KMS-11 (cell line): ENCODE results near the gene RGS9BP.

Experiments used
- H2AFZ ChIP-seq: fragments of 200-600 bp; sonication (generic); 2 replicates; pipeline ENCODE4 v1.6.1; 2016; ENCODE audit warnings: antibody characterized with exemption, mixed run types, low read depth
- H3K27ac ChIP-seq: fragments of 200-600 bp; sonication (generic); 2 replicates; pipeline ENCODE4 v1.6.1; 2016; ENCODE audit warnings: mild to moderate bottlenecking, mixed run types
- H3K27me3 ChIP-seq: fragments of 200-600 bp; sonication (generic); 2 replicates; pipeline ENCODE4 v1.6.1; 2017; ENCODE audit warnings: mild to moderate bottlenecking, low read depth, mixed run types, moderate library complexity; ENCODE audit not compliant: insufficient read depth
- H3K36me3 ChIP-seq: fragments of 200-600 bp; sonication (generic); 2 replicates; pipeline ENCODE4 v1.6.1; 2017; ENCODE audit warnings: mild to moderate bottlenecking, mixed run types; ENCODE audit not compliant: insufficient read depth
- H3K4me1 ChIP-seq: fragments of 200-600 bp; sonication (generic); 2 replicates; pipeline ENCODE4 v1.6.1; 2016; ENCODE audit warnings: mild to moderate bottlenecking, low read depth, mixed run types; ENCODE audit not compliant: poor library complexity, severe bottlenecking
- H3K4me2 ChIP-seq: fragments of 200-600 bp; sonication (generic); 2 replicates; pipeline ENCODE4 v1.7.0; 2016; ENCODE audit warnings: mild to moderate bottlenecking, mixed run types
- H3K4me3 ChIP-seq: fragments of 200-600 bp; sonication (generic); IDR thresholded peaks from 2 replicates; pipeline ENCODE4 v1.6.1; 2017; ENCODE audit warnings: low read depth, low read length, mixed read lengths; ENCODE audit not compliant: insufficient read depth
- H3K79me2 ChIP-seq: fragments of 200-600 bp; sonication (generic); 2 replicates; pipeline ENCODE4 v1.6.1; 2016; ENCODE audit warnings: low read depth, mixed run types; ENCODE audit not compliant: insufficient read depth
- H3K9ac ChIP-seq: fragments of 200-600 bp; sonication (generic); 2 replicates; pipeline ENCODE4 v1.6.1; 2016; ENCODE audit warnings: mild to moderate bottlenecking, mixed run types
- H4K20me1 ChIP-seq: fragments of 200-600 bp; sonication (generic); 2 replicates; pipeline ENCODE4 v1.6.1; 2016; ENCODE audit warnings: mild to moderate bottlenecking, mixed run types; ENCODE audit not compliant: insufficient read depth
- CTCF ChIP-seq: fragments of 200-600 bp; sonication (generic); conservative IDR thresholded peaks from 2 replicates; pipeline ENCODE4 v1.6.1; 2017; ENCODE audit warnings: low read depth, mild to moderate bottlenecking, antibody characterized with exemption, low read length, moderate library complexity, mixed read lengths

The RGS9BP gene

GRCh38 chr19:32673573-32673972 lies 2.1 kb upstream of the RGS9BP start:
- Histone ChIP-seq H3K9ac (peak overlapping the region; percentile 89), H2AFZ (no peak overlapping the region), H3K36me3 (peaks cover 13% of the 10 kb centered on the region; the same call in 1 of the 2 replicates), H3K79me2 (peaks cover 65% of the 10 kb centered on the region), H3K4me3 (no peak overlapping the region), H4K20me1 (no peaks in the 10 kb centered on the region), H3K4me2 (peak overlapping the region; percentile 62), H3K27me3 (no peaks in the 10 kb centered on the region), H3K4me1 (peaks cover 39% of the 10 kb centered on the region), H3K27ac (peak overlapping the region; percentile 84)
- TF ChIP-seq CTCF: no peak

GRCh38 chr19:32674153-32674930 lies 1.3 kb upstream of the RGS9BP start:
- Histone ChIP-seq H4K20me1 (no peaks in the 10 kb centered on the region), H3K36me3 (peaks cover 13% of the 10 kb centered on the region; the same call in 1 of the 2 replicates), H2AFZ (peak overlapping the region; percentile 81), H3K4me1 (peaks cover 32% of the 10 kb centered on the region), H3K27ac (peak overlapping the region; percentile 84), H3K79me2 (peaks cover 58% of the 10 kb centered on the region), H3K27me3 (no peaks in the 10 kb centered on the region), H3K4me3 (no peak overlapping the region), H3K9ac (peak overlapping the region; percentile 89), H3K4me2 (peak overlapping the region; percentile 62)
- no peak for TF ChIP-seq CTCF

- Histone ChIP-seq H3K27me3 (no peaks in the 10 kb centered on the region), H3K27ac (peak within 1 kb of the TSS; percentile 84), H3K4me3 (no peak within 1 kb of the TSS), H4K20me1 (no peaks in the 10 kb centered on the region), H3K4me1 (peaks cover 24% of the 10 kb centered on the region), H3K9ac (peak within 1 kb of the TSS; percentile 89), H3K79me2 (peaks cover 50% of the 10 kb centered on the region), H2AFZ (peak within 1 kb of the TSS; percentile 81), H3K4me2 (peak within 1 kb of the TSS; percentile 64), H3K36me3 (peaks cover 10% of the 10 kb centered on the region; the same call in 1 of the 2 replicates)
- TF ChIP-seq CTCF: no peak
These were observed 523 bp upstream of the RGS9BP start, which contains the start of gene ANKRD27 for GRCh38 chr19:32674931-32675719. ANKRD27 (minus strand) TSS chr19:32675180; CDS start chr19:32659015, 16,165 bp downstream.

- peak overlapping the region; percentile 64 for H3K4me2 ChIP-seq
- no peaks in the 10 kb centered on the region for H4K20me1 ChIP-seq
- H3K27ac ChIP-seq: no peak overlapping the region
- no peak overlapping the region for H3K4me3 ChIP-seq
- H3K79me2 ChIP-seq: peaks cover 38% of the 10 kb centered on the region
- TF ChIP-seq CTCF: no peak
- H3K4me1 ChIP-seq: peaks cover 12% of the 10 kb centered on the region
- H3K36me3 ChIP-seq: peaks cover 2% of the 10 kb centered on the region; the same call in 1 of the 2 replicates
- H3K27me3 ChIP-seq: no peaks in the 10 kb centered on the region
- H3K9ac ChIP-seq: no peak overlapping the region
- H2AFZ ChIP-seq: peak overlapping the region; percentile 81
These were observed 692 bp downstream of the RGS9BP start for GRCh38 chr19:32676186-32676894.
